HG03460 (cell line): ENCODE measurements around the gene TEKTIP1.
"Not testable (repeated sequence)": the region's sequence is repeated elsewhere in the genome, so short reads cannot be mapped to it uniquely, and the experiment has no call there.

Source experiments
- ATAC-seq: cut with Tn5 transposase; IDR thresholded peaks from one replicate; pipeline ENCODE4 v1.9.1; 2021; ENCODE audit not compliant: unreplicated experiment

TEKTIP1 gene

GRCh38 chr19:3581792-3582191 lies 42.8 kb downstream of the TEKTIP1 start:
- not testable (repeated sequence) for ATAC-seq

- not testable (repeated sequence) for ATAC-seq
Observed at GRCh38 chr19:3584036-3584802, 45.2 kb downstream of the TEKTIP1 start.

- no peak for ATAC-seq
Observed at GRCh38 chr19:3585301-3586126, 46.5 kb downstream of the TEKTIP1 start, which contains the start of gene GIPC3. Gene GIPC3 (plus strand): TSS chr19:3585478. CDS start chr19:3585598, 120 bp downstream.

GRCh38 chr19:3586127-3586626 lies 47.2 kb downstream of the TEKTIP1 start:
- ATAC-seq: no peak

GRCh38 chr19:3586707-3587346 lies 47.9 kb downstream of the TEKTIP1 start:
- ATAC-seq: no peak

- ATAC-seq: no peak
Observed at GRCh38 chr19:3589439-3589838, 50.5 kb downstream of the TEKTIP1 start.

- no peak for ATAC-seq
Observed at GRCh38 chr19:3589949-3590348, 51.0 kb downstream of the TEKTIP1 start.

GRCh38 chr19:3590991-3591659 lies 52.2 kb downstream of the TEKTIP1 start:
- ATAC-seq: no peak

GRCh38 chr19:3591876-3592613 lies 53.1 kb downstream of the TEKTIP1 start:
- no peak for ATAC-seq

GRCh38 chr19:3593156-3593555 lies 54.2 kb downstream of the TEKTIP1 start:
- no peak for ATAC-seq
